ENCODE data around the gene DUSP15. TPM values are rescaled to one million over a fixed set of nuclear protein-coding genes. Genes with fewer than 3 reads are reported as not detected.

Gene DUSP15
- total RNA-seq, 1 donor = 8.6 TPM

DNA sequence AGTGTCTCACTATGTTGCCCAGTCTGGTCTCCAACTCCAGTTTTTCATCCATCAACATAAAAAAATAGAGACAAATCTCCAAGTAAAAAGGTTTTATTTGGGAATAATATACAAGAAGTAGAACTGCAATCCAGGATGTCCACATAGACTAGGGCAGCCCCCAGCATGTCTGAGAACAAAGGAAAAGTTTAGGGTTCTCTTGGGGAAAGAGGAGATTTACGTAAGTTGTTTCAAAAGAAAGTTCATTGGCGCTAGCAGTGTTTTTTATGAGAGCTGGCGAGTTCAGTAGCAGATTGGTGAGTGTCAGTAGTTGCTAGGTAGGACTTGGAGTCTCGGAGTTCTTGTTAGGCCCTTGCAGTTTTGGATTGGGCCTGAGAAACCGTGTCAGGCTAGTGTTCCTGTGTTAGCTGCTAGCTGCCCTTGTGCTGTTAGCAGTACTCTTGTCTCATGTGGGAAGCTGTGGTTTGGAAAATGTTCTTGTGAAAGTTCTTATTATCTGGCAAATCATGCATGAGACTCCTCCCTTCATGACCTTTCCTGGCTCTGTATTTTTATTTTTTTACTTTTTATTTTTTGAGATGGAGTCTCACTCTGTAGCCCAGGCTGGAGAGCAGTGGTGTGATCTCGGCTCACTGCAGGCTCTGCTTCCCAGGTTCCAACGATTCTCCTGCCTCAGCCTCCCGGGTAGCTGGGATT is 24.8 kb upstream of the DUSP15 start:
- DNase-seq (ENCODE audit: low read depth in 2 of 3, low spot score in 2 of 3) = peak in 2 of 3 donors; percentile 85 to 92

DNA sequence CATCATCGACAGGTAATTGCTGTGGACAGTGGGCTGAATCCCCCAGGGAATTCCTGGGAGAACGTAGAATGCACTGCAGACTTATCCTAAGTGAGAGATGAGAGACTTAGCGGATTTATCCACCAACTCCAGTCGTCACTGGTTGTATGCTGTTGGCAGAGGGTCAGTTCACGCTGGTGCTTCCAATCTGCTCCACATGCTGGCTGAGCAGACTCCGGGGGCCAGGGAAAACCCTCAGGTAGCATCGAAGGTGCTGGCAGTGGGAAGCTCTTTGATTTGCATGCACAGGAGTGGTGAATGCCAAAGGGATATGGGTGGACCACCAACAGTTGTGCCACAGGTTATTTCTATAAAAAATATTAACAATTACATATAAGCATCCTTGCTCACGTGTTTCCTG is 20.3 kb upstream of the DUSP15 start:
- no peak for DNase-seq (ENCODE audit: low read depth in 2 of 3, low spot score in 2 of 3)

DNA sequence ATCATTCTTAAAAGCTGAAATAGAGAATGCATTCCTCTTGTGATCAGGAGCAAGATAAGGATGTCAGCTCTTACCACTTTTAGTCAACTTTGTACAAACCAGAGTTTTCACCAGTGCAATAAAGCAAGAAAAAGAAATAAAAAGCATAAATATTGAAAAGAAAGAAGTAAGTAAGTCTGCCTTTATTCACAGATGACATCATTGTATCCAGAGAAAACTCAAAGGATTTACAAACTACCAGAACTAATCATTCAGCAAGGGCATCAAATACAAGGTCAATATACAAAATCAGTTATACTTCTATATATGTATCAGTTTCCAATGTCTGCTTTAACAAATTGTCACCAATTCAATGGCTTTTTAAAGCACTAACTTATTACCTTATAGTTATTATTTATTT is 13.5 kb upstream of the DUSP15 start:
- DNase-seq (ENCODE audit: low read depth in 2 of 3, low spot score in 2 of 3) = no peak

DNA sequence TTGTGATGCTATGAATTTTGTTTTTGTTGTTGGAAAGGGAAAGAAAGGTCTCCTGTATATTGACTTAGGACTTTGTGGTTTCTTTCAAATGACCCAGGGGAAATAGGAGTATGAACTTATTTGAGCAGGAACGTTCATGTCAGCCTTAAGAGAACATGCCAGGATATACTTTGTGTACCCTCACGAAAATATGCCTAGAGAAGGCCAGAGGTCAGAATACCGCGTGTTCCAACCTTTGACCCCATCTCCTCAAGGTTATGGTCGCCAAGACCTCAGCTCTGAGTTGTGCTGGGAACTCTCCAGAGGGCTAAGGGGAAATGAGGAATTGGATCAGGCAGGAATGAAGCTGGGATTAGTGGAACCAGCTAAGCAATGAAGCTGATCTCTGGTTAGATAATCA is 11.6 kb upstream of the DUSP15 start:
- DNase-seq (ENCODE audit: low read depth in 2 of 3, low spot score in 2 of 3) = no peak

DNA sequence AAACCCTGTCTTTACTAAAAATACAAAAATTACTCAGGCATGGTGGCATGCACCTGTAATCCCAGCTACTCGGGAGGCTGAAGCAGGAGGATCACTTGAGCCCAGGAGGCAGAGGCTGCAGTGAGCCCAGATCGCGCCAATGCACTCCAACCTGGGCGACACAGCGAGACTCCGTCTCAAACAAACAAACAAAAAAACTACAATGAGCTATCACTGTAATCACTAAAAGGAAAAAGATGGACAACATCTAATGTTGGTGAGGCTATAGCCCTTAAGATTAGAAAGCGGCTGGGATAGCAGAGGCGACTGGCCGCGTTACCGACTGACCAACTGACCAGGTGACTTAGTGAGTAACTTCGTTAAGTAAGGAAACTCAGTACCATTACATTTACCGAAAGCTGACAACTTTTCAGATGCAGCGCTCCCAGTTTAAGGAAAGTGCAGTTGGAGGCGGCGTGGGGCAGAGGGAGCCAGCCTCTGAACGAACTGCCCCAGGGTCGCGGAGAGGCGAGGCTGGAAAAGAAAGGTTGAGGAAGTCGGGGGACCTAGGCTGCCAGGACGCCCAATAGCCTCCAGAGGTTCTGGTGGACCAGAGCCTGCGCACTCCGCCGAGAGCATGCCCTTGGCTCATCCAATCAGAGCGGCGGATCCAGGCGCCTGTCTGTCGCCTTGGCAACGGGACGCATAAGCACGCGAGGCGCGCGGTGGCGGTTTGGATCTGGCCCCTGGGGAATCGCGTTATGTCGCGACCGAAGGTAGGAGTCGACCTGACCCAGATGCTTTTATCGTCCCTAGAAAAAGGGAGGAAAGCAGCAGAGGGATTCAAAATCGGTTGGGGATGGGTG is 9.0 kb upstream of the DUSP15 start:
- DNase-seq (ENCODE audit: low read depth in 2 of 3, low spot score in 2 of 3) = peak; percentile 52 to 97 (median 94)

DNA sequence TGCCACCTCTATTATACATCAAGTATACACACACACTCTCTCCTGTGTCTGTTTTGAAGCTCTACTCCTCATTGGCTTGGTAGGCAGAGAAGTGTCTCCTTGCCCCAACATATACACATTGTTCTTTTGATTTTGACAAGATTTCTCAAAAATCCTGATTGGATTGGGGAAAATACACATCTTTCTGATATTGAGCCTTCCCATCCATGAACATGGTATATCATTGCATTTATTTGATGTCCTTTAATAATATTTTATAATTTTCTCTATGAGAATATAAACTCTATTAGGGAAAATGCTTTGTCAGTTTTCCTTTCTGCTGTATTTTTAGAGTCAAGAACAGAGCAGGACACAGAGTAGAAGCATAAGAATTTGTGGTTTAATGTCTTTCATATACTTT is 7.4 kb upstream of the DUSP15 start:
- no peak for DNase-seq (ENCODE audit: low read depth in 2 of 3, low spot score in 2 of 3)

DNA sequence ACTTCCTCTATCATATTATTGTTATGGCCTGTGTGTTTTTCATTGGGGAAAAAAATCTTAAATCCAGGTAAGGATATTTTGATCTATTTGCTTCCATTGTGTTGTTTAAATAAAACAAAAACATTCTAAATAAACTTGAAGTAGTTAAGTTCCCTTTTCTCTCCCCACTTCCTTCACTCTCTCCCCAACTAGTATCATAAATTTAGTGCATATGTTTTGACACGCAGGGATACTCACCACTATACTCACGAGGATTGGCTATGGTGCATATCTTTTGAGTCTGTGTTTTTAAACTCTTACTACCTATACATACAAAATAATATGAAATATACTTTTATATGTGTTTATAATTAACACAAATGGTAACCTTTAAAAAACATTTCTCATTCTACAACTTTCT is 5.3 kb upstream of the DUSP15 start:
- peak in 1 of 3 donors; percentile 47 for DNase-seq (ENCODE audit: low read depth in 2 of 3, low spot score in 2 of 3)

DNA sequence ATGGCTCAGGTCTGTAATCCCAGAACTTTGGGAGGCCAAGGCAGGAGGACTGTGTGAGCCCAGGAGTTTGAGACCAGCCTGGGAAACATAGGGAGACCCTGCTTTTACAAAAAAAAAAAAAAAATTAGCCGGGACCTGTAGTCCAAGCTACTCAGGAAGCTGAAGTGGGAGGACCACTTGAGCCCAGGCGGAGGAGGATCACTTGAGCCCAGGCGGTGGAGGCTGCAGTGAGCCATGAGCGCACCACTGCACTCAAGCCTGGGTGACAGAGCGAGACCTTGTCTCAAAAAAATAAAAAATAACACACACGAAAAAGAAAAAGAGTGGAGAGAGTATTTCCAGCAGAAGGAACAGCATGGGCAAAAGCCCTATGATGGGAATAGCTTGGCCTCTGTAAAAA is 2.1 kb upstream of the DUSP15 start:
- no peak for DNase-seq (ENCODE audit: low read depth in 2 of 3, low spot score in 2 of 3)

DNA sequence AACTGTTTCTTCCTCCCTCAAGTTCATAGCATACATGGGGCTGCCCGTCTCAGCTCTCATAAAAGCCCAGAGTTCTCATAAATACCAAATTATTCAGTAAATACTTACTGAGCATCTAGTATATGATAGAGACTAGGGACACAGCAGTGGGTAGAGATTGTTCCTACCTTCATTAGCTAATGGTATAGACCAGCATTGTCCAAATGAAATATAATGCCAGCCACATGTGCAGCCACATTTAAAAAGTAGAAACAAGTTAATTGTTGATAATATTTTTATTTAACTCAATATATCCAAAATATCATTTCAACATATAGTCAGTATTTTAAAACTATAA is 1.3 kb upstream of the DUSP15 start:
- DNase-seq (ENCODE audit: low read depth in 2 of 3, low spot score in 2 of 3) = no peak

DNA sequence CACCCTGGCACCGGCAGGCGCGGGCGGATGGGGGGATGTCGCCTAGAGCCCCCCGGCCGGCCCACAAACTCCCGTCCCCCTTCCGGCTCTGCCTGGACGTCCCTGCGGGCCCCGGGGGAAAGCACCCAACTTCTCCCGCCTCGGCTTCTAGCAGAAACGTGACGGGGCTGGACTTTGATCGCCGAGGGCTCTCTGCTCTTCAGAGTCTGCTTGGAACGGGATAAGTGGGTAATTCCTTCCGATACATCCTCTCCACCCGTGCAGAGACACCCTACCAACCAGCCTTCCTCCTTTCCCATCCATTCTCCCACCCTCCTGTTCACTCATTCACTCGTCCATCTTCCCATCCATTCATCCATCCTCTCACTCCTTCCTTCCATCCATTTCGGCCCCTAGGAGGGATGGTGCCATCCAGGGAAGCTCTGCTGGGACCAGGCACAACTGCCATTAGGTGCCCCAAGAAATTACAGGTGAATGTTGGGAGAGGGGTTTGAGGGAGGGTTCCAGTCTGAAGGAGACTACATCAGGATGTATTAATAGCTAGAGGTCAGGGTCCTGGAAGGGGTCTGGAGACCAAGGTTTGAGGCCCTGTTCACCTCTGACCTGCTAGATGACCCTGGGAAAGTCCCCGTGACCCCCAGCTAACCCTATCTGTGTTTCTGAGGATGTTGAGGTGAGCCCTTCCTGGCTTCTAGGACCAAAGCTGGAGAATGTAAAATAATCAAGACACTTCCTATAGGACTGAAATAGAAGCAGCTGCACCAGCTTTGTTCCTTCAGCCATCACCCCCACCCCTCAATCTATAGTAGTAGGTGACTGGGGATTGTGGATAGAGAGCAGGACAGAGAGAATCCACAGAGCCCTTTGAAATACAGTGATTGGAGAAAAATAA is 645 bp upstream of the DUSP15 start:
- no peak for DNase-seq (ENCODE audit: low read depth in 2 of 3, low spot score in 2 of 3)

DNA sequence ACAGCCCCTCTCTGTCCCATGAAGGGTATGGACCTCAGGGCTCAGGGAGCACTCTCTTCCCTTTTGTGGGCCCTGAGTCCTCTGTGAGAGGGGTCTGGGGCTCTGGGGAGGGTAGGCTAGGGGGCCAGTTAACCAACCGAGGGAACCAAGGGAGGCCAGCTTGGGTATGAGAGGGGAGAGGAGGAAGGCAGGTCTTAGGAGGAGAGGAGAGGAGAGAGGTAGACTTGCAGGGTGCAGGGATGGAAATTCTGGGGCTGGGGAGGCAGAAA is 720 bp downstream of the DUSP15 start:
- DNase-seq (ENCODE audit: low read depth in 2 of 3, low spot score in 2 of 3) = no peak

DNA sequence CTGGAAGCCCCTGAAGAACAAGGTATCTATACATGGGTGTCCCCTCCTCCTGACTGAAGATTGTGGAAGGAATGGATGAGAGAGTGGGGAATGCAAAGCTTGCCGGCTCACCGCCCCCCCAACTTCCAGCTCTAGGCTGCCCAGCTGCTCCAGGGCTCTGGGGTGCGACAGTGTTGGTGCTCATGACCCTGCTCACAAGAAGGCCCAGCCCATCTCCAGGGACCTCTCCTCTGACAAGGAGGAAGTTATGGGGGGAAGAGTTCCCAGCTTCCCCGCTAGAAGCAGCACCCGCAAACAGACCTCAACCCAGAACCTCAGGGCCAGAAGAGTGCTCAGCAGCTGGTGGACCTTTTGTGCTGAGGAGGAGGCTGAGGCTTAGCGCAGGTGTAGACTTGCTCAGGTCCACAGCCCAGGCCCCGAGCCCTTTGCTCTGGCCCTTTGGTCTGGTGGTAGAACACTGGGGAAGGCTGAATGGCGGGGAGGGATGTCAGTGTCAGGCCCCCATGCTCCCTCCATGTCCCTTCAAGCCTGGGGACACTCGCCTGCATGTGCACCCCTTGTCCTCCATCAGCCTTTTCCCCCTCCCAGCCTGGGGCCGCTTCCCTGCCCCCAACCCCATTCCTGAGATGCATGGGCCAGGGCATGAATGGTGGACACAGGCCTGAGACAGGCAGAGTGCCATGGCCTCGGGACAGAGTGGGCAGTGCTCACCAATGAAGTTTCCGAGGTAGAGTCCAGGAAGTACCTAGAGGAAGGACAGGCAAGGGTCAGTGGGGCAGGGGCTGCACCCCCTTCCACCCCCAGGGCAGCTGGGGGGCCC is 1.3 kb downstream of the DUSP15 start:
- DNase-seq (ENCODE audit: low read depth in 2 of 3, low spot score in 2 of 3) = no peak

DNA sequence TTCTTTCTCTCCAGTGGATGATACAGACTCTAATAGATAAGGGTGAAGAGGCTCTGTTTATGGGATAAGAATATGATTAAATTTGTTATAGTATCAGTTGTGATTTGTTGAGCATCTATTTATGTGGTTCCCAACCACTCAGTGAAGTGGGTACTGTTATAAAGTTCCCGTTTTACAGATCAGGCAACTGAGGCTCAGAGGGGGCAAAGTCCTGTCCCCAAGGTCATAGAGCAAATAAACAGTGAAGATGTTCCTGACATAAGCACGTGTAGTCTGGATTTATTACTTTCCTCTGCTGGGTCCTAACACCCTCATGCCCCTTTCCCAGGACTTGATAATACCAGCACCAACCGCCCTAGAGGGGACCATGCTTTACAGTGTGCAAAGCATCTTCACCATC is 4.1 kb downstream of the DUSP15 start:
- DNase-seq (ENCODE audit: low read depth in 2 of 3, low spot score in 2 of 3) = no peak

DNA sequence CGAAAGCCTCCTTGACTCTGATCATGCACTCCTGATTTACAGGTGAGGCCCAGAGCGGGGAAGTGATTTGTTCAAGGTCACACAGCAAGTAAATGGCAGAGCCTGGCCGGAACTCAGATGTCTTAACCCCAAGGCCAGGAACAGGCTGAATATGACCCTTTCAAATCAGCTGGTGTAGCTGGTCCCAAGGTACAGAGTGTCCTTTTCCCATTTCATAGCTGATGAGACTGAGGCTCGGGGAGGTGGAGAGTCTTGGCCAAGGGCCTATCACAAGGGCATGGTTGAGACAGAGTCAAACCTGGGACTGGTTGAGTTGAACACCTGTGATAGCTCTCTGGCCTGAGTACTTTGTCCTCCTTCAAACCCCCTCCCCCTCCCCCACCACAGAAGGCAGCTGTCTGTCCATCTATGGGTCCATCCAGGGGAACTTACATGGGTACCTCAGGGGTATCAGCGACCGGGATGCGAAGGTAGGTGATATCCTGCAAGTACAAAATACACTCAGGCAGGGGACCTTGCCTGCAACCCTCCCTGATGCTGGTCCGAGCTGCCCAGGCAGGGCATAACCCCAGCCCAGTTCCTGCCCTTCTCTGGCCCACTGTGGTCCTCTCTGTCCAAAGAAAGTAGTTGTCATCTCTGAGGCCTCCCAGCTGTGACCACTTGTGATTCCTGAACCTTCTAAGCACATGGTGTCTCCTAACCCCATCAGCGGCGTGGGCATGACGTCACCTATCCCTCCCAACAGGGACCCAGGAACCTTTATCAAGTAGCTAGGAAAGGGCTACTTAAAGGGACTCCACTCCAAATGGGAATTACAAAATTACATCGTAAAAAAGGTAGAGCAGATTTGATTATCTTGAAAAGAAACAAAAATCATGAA is 5.6 kb downstream of the DUSP15 start:
- no peak for DNase-seq (ENCODE audit: low read depth in 2 of 3, low spot score in 2 of 3)

DNA sequence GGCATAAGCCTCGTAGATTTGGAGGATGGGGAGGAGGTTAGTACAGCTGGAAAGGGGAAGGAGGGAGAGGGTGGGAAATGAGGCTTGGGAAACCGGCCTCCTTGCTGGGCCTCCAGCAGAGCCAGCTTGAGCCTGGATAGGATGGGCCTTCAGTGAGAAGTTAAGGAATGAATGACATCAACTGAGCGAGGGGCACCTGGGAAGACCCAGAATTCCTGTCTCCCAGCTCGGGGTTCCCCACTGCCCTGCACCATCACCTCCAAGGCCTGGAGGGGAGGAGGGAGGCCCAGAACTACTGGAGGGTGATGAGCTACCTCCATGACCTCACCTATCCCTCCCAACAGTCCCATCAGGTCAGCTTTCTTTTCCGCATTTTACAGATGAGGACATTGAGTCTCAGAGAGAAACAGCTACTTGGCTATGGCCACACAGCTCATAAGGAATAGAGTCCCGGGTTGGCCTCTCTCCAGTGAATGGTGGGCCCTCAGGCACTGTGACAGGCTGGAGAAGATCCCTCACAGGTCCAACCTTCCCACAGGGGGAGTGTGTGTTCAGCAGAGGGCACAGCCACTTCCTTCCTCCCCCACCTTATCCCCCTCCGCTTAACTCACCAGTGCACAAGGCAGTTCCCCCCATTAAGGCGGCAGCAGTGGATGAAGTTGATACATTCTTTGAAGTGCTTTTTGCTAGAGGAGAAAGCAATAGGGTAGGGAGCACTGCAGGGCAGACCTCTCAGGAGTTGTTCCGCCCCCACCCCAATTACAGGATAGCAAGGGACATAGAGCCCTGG is 6.8 kb downstream of the DUSP15 start:
- peak in 1 of 3 donors; percentile 27 for DNase-seq (ENCODE audit: low read depth in 2 of 3, low spot score in 2 of 3)

DNA sequence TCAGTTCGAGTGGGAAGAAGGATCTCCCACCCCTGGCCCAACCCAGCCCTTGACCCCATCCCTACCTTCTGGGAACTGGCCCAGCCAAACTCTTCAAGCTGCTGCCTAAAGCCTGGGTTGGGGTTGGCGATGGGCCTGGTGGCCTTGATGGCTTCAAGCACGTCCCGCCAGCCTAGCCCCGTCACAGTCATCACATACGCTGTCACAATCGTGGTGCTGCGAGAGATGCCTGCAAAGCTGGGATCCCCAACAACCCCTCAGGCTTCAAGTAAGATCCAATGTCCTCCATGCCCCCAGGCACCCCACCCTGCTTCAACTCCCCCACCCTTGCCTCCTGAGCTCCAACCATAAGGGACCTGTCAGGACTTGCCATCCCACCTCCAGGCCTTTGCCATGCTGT is 7.8 kb downstream of the DUSP15 start:
- no peak for DNase-seq (ENCODE audit: low read depth in 2 of 3, low spot score in 2 of 3)

DNA sequence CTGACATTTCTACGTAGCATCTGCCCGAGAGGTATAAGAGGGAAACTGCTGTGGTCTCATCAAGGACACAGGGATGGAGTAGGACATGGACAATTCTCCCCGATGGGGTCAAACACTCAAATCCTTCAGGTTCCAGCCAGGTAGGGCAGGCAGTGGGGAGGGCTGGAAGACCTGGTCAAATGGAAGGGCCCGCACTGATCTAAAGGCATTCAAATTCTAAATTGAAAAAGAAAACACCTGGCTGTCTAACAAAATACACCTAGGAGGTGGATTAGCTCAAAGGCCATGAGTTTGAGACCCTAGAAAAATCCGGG is 8.2 kb downstream of the DUSP15 start:
- DNase-seq (ENCODE audit: low read depth in 2 of 3, low spot score in 2 of 3) = no peak

DNA sequence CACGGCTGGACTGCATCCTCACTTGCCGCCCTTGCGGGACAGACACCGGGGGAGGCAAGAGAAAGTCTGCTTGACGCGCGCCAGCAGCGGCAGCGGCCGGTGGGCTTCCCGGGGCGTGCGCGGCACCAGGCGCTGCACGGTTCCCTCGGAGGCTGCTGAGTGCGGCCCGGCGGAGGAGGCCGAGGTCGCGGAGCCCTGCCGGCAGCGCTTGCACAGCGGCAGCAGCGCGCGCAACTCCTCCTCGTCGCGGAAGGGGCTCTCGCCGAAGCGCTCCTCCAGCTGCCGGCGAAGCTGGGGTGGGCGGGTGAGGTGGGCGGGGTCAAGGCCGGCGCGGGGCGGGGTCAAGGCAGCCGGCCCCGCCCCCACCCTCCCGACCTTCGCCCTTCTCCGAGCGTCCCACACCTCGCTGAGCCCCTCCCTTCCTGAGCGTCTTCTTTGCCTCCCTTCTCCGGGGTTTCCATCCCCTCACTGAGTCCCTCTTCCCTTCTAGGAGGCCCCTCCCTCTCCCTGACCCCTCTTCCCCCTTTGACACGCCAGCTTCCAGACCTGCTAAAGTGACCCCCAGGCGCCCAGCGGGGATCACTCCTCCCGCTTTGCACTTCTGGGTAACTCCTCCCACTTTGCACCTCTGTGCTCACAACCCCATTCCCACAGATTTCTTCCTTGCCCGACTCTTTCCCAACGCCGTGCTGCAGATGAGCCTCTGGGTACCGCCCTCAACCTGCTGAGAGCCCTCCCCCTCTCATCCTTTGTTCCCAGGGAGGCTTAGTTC is 8.8 kb downstream of the DUSP15 start:
- peak in 2 of 3 donors; percentile 78 to 82 for DNase-seq (ENCODE audit: low read depth in 2 of 3, low spot score in 2 of 3)

DNA sequence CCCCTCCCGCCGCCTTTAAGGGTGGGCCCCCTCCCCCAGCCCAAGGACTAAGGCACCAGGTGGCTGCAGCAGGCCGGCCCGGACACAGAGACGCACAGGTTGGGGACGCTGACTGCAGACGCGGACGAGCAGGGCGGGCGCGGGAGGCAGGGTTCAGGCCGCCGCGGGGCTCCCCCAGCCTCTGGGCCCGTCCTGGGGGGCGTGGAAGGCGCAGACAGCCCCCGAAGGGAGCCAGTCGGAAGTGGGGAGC is 9.3 kb downstream of the DUSP15 start:
- no peak for DNase-seq (ENCODE audit: low read depth in 2 of 3, low spot score in 2 of 3)
